Limb (tissue), 2 donors: ENCODE measurements around the gene RALY.
"Not testable (repeated sequence)": the region's sequence is repeated elsewhere in the genome, so short reads cannot be mapped to it uniquely, and the experiment has no call there.

Experiments
- DNase-seq, 2 donors: peaks; one replicate each; pipeline ENCODE4 v3.0.0-alpha.2; 2016; ENCODE audit errors: extremely low spot score in 2 of 2

Gene RALY

DNA sequence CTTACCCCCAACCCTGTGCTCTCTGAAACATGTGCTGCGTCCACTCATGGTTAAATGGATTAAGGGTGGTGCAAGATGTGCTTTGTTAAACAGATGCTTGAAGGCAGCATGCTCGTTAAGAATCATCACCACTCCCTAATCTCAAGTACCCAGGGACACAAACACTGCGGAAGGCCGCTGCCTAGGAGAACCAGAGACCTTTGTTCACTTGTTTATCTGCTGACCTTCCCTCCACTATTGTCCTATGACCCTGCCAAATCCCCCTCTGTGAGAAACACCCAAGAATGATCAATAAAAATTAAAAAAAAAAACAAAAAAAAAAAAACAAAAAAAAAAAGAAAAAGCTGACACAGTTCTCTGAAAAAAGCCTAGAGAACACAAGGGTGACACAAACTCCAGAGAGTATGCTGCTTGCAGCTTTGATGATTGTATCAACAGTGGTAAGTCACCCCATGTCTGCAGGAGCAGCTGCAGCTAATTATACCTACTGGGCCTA is 139.7 kb downstream of the RALY start:
- not testable (repeated sequence) for DNase-seq
